Stomach (tissue), 4 donors: Measurements from ENCODE around the gene BRD9.

Experiments used
- CTCF ChIP-seq, 7 experiments: fragments of 450-650 bp in 4 of 7; fragments of 200-600 bp in 3 of 7; sonication (generic) in 3 of 7; IDR thresholded peaks; one replicate each; pipeline ENCODE4 v1.5.1; 2016 to 2019; ENCODE audit warnings: antibody characterized with exemption in 7 of 7, control low read depth in 2 of 7, mild to moderate bottlenecking in 1 of 7
- EP300 ChIP-seq: sonication (generic); formaldehyde crosslinking; IDR thresholded peaks from one replicate; pipeline ENCODE4 v1.6.1; 2017; ENCODE audit warnings: antibody characterized with exemption
- POLR2A ChIP-seq, 4 donors: fragments of 450-650 bp; IDR thresholded peaks; one replicate each; pipeline ENCODE4 v1.6.1; 2016; ENCODE audit warnings: antibody characterized with exemption in 4 of 4, control low read depth in 2 of 4, mild to moderate bottlenecking in 1 of 4, moderate library complexity in 1 of 4
- POLR2AphosphoS5 ChIP-seq, 3 donors: sonication (generic); formaldehyde crosslinking; IDR thresholded peaks; one replicate each; pipeline ENCODE4 v1.6.1; 2016; ENCODE audit warnings: antibody characterized with exemption in 3 of 3

- TF ChIP-seq CTCF (IDR thresholded peaks at IDR 0.05) (no peak), POLR2AphosphoS5 (IDR thresholded peaks at IDR 0.05) (no peak), POLR2A (IDR thresholded peaks at IDR 0.05) (no peak), EP300 (no peak)
These were observed 38.3 kb upstream of the BRD9 start for GRCh38 chr5:930866-931265.
